Smooth muscle cell (in vitro differentiated cells): ENCODE data around the gene KRTAP3-3. TPM values are rescaled to one million over a fixed set of nuclear protein-coding genes. Genes with fewer than 3 reads are reported as not detected.

Source experiments
- DNase-seq: peaks from one replicate; lab custom pipeline; 2025; ENCODE audit not compliant: unreplicated experiment; lab: John Stamatoyannopoulos, UW
- H2AFZ ChIP-seq: fragments of 200-600 bp; sonication (generic); 2 replicates; pipeline ENCODE4 v1.6.0; 2016; ENCODE audit warnings: antibody characterized with exemption, low read depth, mild to moderate bottlenecking
- H3F3A ChIP-seq: fragments of 200-600 bp; sonication (generic); 2 replicates; pipeline ENCODE4 v1.6.0; 2017; ENCODE audit warnings: antibody characterized with exemption, low read depth
- H3K27ac ChIP-seq: fragments of 200-600 bp; sonication (generic); 2 replicates; pipeline ENCODE4 v1.5.1; 2016; ENCODE audit warnings: low read depth, mild to moderate bottlenecking
- H3K27me3 ChIP-seq: fragments of 200-600 bp; sonication (generic); 2 replicates; pipeline ENCODE4 v1.6.1; 2016; ENCODE audit warnings: low read depth, mild to moderate bottlenecking
- H3K36me3 ChIP-seq: fragments of 200-600 bp; sonication (generic); 2 replicates; pipeline ENCODE4 v1.5.1; 2016; ENCODE audit warnings: low read depth
- H3K4me1 ChIP-seq: fragments of 200-600 bp; sonication (generic); 2 replicates; pipeline ENCODE4 v1.5.1; 2016; ENCODE audit warnings: low read depth
- H3K4me2 ChIP-seq: fragments of 200-600 bp; sonication (generic); 2 replicates; pipeline ENCODE4 v1.6.0; 2016; ENCODE audit warnings: mild to moderate bottlenecking
- H3K4me3 ChIP-seq: fragments of 200-600 bp; sonication (generic); 2 replicates; pipeline ENCODE4 v1.5.1; 2016; ENCODE audit warnings: mild to moderate bottlenecking
- H3K79me2 ChIP-seq: fragments of 200-600 bp; sonication (generic); 2 replicates; pipeline ENCODE4 v1.6.0; 2016; ENCODE audit warnings: low read depth, mild to moderate bottlenecking
- H3K9ac ChIP-seq: fragments of 200-600 bp; sonication (generic); 2 replicates; pipeline ENCODE4 v1.6.0; 2016; ENCODE audit warnings: low read depth
- H3K9me3 ChIP-seq: fragments of 200-600 bp; sonication (generic); replicated peaks from 2 replicates; pipeline ENCODE4 v1.5.1; 2016; ENCODE audit warnings: low read depth
- H4K20me1 ChIP-seq: fragments of 200-600 bp; sonication (generic); 2 replicates; pipeline ENCODE4 v1.6.0; 2016; ENCODE audit warnings: low read depth
- CTCF ChIP-seq: fragments of 200-600 bp; sonication (generic); IDR thresholded peaks from 2 replicates; pipeline ENCODE4 v1.5.1; 2017; ENCODE audit warnings: borderline replicate concordance, mild to moderate bottlenecking, antibody characterized with exemption; ENCODE audit not compliant: insufficient read depth, poor library complexity, severe bottlenecking
- WGBS: methylation state at CpG from one replicate; pipeline ENCODE4 v1.1.7; 2016; ENCODE audit warnings: low lambda C conversion rate; 5-methylcytosine and 5-hydroxymethylcytosine counted together
- polyA plus RNA-seq: library from polyadenylated mRNA; unstranded; fragments of >200 nt; fragmentation: Nextera tagmentation; extraction: Ambion mirVana; gene quantifications from 2 replicates; pipeline ENCODE4 v1.2.1, GENCODE V29; 2016
- total RNA-seq: library from RNA; depleted of rRNA; stranded (reverse); fragments of >200 nt; gene quantifications from 2 replicates; pipeline ENCODE4 v1.2.3, GENCODE V29; 2014

The KRTAP3-3 gene
- total and polyA plus RNA-seq, 2 experiments from 2014 or later: not detected

DNA sequence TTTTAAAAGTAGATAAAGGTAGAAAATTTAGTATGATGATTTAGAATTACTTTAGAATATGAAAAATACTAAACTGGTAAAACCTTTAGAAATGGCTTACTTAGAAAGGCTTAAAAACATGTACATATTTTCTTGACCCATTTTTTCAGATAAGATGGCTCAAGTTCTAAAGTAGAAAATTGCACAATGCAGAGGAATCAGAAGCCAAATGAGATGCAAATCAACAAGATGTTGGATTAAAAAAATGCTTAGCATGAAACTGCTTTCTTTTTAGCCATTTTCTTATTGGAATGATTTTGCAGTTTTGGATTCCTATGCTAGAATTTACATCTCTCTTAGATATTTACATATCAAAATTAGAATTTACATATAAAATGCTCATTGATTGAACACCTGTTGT lies 16.5 kb upstream of the KRTAP3-3 start:
- Histone ChIP-seq H2AFZ (no peak overlapping the region), H3K79me2 (no peaks in the 10 kb centered on the region), H3K9me3 (no peaks in the 10 kb centered on the region), H3F3A (no peaks in the 10 kb centered on the region), H3K27ac (no peak overlapping the region), H4K20me1 (no peaks in the 10 kb centered on the region), H3K9ac (no peak overlapping the region), H3K4me1 (peaks cover 5% of the 10 kb centered on the region), H3K36me3 (no peaks in the 10 kb centered on the region), H3K4me3 (no peak overlapping the region), H3K4me2 (no peak overlapping the region), H3K27me3 (no peaks in the 10 kb centered on the region)
- no peak for DNase-seq
- no peak for TF ChIP-seq CTCF

DNA sequence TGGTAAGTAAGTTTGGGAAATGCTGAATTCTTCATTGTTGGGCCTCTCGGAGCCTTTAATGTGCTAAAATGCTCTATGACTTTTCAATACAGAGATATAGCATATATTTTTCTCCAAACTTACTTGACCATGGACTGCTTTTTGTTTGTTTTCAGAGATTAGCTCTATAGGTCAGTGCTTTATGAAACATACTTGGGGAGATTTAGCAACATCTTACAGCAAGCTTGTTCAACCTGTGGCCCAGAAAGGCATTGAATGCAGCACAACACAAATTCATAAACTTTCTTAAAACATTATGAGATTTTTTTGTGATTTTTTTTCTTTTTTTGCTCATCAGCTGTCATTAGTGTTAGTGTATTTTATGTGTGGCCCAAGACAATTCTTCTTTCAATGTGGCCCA lies 16.0 kb upstream of the KRTAP3-3 start:
- Histone ChIP-seq H3F3A (no peaks in the 10 kb centered on the region), H3K27ac (no peak overlapping the region), H2AFZ (no peak overlapping the region), H3K9me3 (no peaks in the 10 kb centered on the region), H3K79me2 (no peaks in the 10 kb centered on the region), H3K4me2 (no peak overlapping the region), H3K9ac (no peak overlapping the region), H3K4me1 (peaks cover 5% of the 10 kb centered on the region), H3K27me3 (no peaks in the 10 kb centered on the region), H3K4me3 (no peak overlapping the region), H4K20me1 (no peaks in the 10 kb centered on the region), H3K36me3 (no peaks in the 10 kb centered on the region)
- 84% methylated on average over 1 of the region's 1 CpG for WGBS
- no peak for DNase-seq
- TF ChIP-seq CTCF: no peak

DNA sequence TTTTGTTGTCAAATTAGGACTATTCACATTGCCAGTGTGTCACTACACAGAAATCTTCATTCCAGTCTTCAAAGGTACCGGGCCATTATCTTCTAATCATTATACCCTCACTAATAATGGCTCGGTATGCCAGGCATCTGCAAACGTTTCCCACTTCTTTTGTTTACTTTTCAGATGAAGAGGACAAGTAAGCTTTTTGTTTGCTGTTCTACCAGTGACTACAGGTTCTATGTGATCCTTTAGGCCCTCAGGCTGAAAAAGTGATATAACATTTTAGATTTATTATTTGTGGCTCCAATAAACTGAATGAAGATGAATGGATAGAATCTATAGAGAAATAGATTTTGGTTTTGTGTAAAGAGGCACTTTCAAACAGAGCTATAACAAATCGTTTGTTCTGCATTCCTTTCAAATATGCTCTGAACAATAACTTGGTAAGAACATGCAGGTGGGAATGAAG lies 15.4 kb upstream of the KRTAP3-3 start:
- no peak overlapping the region for H3K4me2 ChIP-seq
- no peaks in the 10 kb centered on the region for H3K36me3 ChIP-seq
- no peaks in the 10 kb centered on the region for H3K79me2 ChIP-seq
- no peak overlapping the region for H3K4me3 ChIP-seq
- H3K9me3 ChIP-seq: no peaks in the 10 kb centered on the region
- H3K9ac ChIP-seq: no peak overlapping the region
- peaks cover 5% of the 10 kb centered on the region for H3K4me1 ChIP-seq
- H2AFZ ChIP-seq: no peak overlapping the region
- no peaks in the 10 kb centered on the region for H4K20me1 ChIP-seq
- no peak for TF ChIP-seq CTCF
- WGBS: 37% methylated on average over 4 of the region's 4 CpGs
- no peaks in the 10 kb centered on the region for H3F3A ChIP-seq
- no peak overlapping the region for H3K27ac ChIP-seq
- no peak for DNase-seq
- H3K27me3 ChIP-seq: peaks cover 2% of the 10 kb centered on the region

DNA sequence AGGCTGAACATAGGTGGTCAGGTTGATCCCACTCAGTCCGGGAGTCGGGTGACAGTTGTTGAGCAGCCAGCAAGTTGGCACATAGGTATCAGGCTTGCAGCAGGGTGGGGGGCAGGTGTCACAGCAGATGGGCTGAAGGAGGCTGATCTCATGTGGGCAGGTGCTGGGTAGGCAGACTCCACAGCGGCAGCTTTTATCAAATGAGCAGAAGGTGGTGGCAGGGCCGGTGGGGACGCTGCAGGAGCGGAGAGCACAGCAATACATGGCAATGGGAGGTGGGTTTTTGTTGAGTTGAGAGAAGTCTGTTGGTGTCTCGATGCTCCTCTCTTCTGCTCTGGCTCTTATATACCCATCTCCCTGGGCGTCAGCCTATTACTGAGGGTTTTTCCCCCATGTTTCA lies 14.8 kb upstream of the KRTAP3-3 start, which contains the start of gene KRTAP3-1:
Gene KRTAP3-1, minus strand, starts transcription at position 318 of the 400 bp plus-strand sequence. Its CDS starts 54 bp downstream, at position 264.
- H2AFZ ChIP-seq: no peak within 1 kb of the TSS
- H3F3A ChIP-seq: no peaks in the 10 kb centered on the region
- no peak within 1 kb of the TSS for H3K27ac ChIP-seq
- H3K27me3 ChIP-seq: peaks cover 4% of the 10 kb centered on the region
- WGBS: 78% methylated on average over 8 of the region's 8 CpGs
- H3K4me1 ChIP-seq: peaks cover 5% of the 10 kb centered on the region
- no peak within 1 kb of the TSS for H3K9ac ChIP-seq
- no peaks in the 10 kb centered on the region for H4K20me1 ChIP-seq
- no peak for TF ChIP-seq CTCF
- H3K36me3 ChIP-seq: no peaks in the 10 kb centered on the region
- no peak within 1 kb of the TSS for H3K4me2 ChIP-seq
- no peaks in the 10 kb centered on the region for H3K79me2 ChIP-seq
- no peak for DNase-seq
- no peak within 1 kb of the TSS for H3K4me3 ChIP-seq
- H3K9me3 ChIP-seq: no peaks in the 10 kb centered on the region
